Renal pelvis (tissue), 4 donors: ENCODE results near the gene TTC27. TPM values are rescaled to one million over a fixed set of nuclear protein-coding genes. Genes with fewer than 3 reads are reported as not detected.
A peak's percentile ranks its signal among the peaks of the same experiment; 100 is the strongest.
"Not testable (repeated sequence)": the region's sequence is repeated elsewhere in the genome, so short reads cannot be mapped to it uniquely, and the experiment has no call there.

ENCODE experiments used
- DNase-seq: peaks from one replicate; pipeline ENCODE4 v3.0.0-alpha.2; 2013
- polyA plus RNA-seq, 3 donors: library from polyadenylated mRNA; unstranded; fragments of 120-200 nt; gene quantifications; one replicate each; pipeline ENCODE4 v1.2.1, GENCODE V29; 2013; ENCODE audit not compliant: insufficient read length in 3 of 3

TTC27 gene
- polyA plus RNA-seq, 3 donors = 20.6 to 25.6 (median 22.9) TPM

- no peak for DNase-seq
Measured at GRCh38 chr2:32752205-32752604, 124.4 kb downstream of the TTC27 start.

GRCh38 chr2:32752952-32753351 lies 125.1 kb downstream of the TTC27 start:
- DNase-seq = no peak

GRCh38 chr2:32754676-32755075 lies 126.8 kb downstream of the TTC27 start:
- DNase-seq = not testable (repeated sequence)

- no peak for DNase-seq
Measured at GRCh38 chr2:32755666-32756065, 127.8 kb downstream of the TTC27 start.

- DNase-seq = no peak
Measured at GRCh38 chr2:32756074-32756727, 128.4 kb downstream of the TTC27 start.

GRCh38 chr2:32758232-32758631 lies 130.4 kb downstream of the TTC27 start:
- no peak for DNase-seq

- DNase-seq = no peak
Measured at GRCh38 chr2:32760628-32761027, 132.8 kb downstream of the TTC27 start.

GRCh38 chr2:32768387-32769174 lies 140.7 kb downstream of the TTC27 start:
- DNase-seq = no peak

GRCh38 chr2:32770360-32770759 lies 142.5 kb downstream of the TTC27 start:
- DNase-seq = no peak

GRCh38 chr2:32772638-32773447 lies 145.0 kb downstream of the TTC27 start:
- DNase-seq = peak; percentile 55

GRCh38 chr2:32773448-32773808 lies 145.6 kb downstream of the TTC27 start:
- no peak for DNase-seq

- DNase-seq = no peak
Measured at GRCh38 chr2:32775954-32776353, 148.1 kb downstream of the TTC27 start.

- DNase-seq = no peak
Measured at GRCh38 chr2:32777714-32778113, 149.9 kb downstream of the TTC27 start.

GRCh38 chr2:32780961-32781360 lies 153.1 kb downstream of the TTC27 start:
- DNase-seq = no peak

GRCh38 chr2:32783469-32783868 lies 155.6 kb downstream of the TTC27 start:
- no peak for DNase-seq

- DNase-seq = no peak
Measured at GRCh38 chr2:32783933-32784332, 156.1 kb downstream of the TTC27 start.

- no peak for DNase-seq
Measured at GRCh38 chr2:32787207-32787606, 159.4 kb downstream of the TTC27 start.

- DNase-seq = no peak
Measured at GRCh38 chr2:32788114-32788513, 160.3 kb downstream of the TTC27 start.

GRCh38 chr2:32792416-32792815 lies 164.6 kb downstream of the TTC27 start:
- DNase-seq = peak; percentile 12

GRCh38 chr2:32798829-32799228 lies 171.0 kb downstream of the TTC27 start:
- DNase-seq = no peak

- no peak for DNase-seq
Measured at GRCh38 chr2:32801741-32802140, 173.9 kb downstream of the TTC27 start.

GRCh38 chr2:32802877-32803276 lies 175.0 kb downstream of the TTC27 start:
- no peak for DNase-seq

- no peak for DNase-seq
Measured at GRCh38 chr2:32804205-32804604, 176.4 kb downstream of the TTC27 start.
